CD4-positive, alpha-beta T cell (primary cell): ENCODE results near the gene TNFRSF21. TPM values are rescaled to one million over a fixed set of nuclear protein-coding genes. Genes with fewer than 3 reads are reported as not detected.

Experiments used
- ATAC-seq: fragments of 200-7000 bp; cut with Tn5 transposase; one replicate; pipeline ENCODE4 v1.10.0; 2022; ENCODE audit warnings: mild to moderate bottlenecking; ENCODE audit not compliant: poor library complexity
- CTCF ChIA-PET: fragments of 350-600 bp; sonication (Branson Sonifier 250); formaldehyde crosslinking; loops from one replicate; lab custom pipeline; 2021; ENCODE audit warnings: antibody characterized with exemption, inconsistent platforms; lab: Charles Lee
- POLR2A ChIA-PET: fragments of 350-600 bp; sonication (Branson Sonifier 250); formaldehyde crosslinking; loops from one replicate; lab custom pipeline; 2021; ENCODE audit warnings: antibody characterized with exemption, inconsistent platforms; lab: Charles Lee
- DNase-seq, 14 experiments: peaks; one replicate each; pipeline ENCODE4 v3.0.0-alpha.2; 2013 to 2020; ENCODE audit warnings: mixed read lengths in 2 of 14
- H3K27ac ChIP-seq, 2 donors: one replicate each; pipeline versions ENCODE4 v1.5.1 to v1.7.0; 2013; ENCODE audit warnings: low read length in 2 of 2, low read depth in 1 of 2, mild to moderate bottlenecking in 1 of 2
- H3K27me3 ChIP-seq, 2 experiments: 1 replicate in 1 of 2; 2 replicates in 1 of 2; pipeline versions ENCODE4 v1.6.1 to v1.7.0; 2013; ENCODE audit warnings: low read length in 2 of 2, control low read depth in 1 of 2, mild to moderate bottlenecking in 1 of 2, moderate library complexity in 1 of 2; ENCODE audit not compliant: insufficient read depth in 2 of 2, control insufficient read depth in 1 of 2
- H3K36me3 ChIP-seq: one replicate; pipeline ENCODE4 v1.6.1; 2013; ENCODE audit warnings: low read length, control low read depth; ENCODE audit not compliant: insufficient read depth
- H3K4me1 ChIP-seq: one replicate; pipeline ENCODE4 v1.6.1; 2013; ENCODE audit warnings: low read length, control low read depth; ENCODE audit not compliant: insufficient read depth
- H3K4me3 ChIP-seq: one replicate; pipeline ENCODE4 v1.5.1; 2013; ENCODE audit warnings: mild to moderate bottlenecking, low read length, moderate library complexity
- H3K9me3 ChIP-seq, 2 experiments: 1 replicate in 1 of 2; 2 replicates in 1 of 2; pipeline versions ENCODE4 v1.6.1 to v1.7.0; 2013; ENCODE audit warnings: low read length in 2 of 2, mild to moderate bottlenecking in 2 of 2, control low read depth in 1 of 2, moderate library complexity in 1 of 2; ENCODE audit not compliant: control insufficient read depth in 1 of 2, insufficient read depth in 1 of 2
- H3K27ac Mint-ChIP-seq: one replicate; pipeline ENCODE4 v1.8.0; 2020; ENCODE audit warnings: mixed read lengths
- H3K27me3 Mint-ChIP-seq: one replicate; pipeline ENCODE4 v1.8.0; 2021; ENCODE audit warnings: mixed read lengths
- H3K36me3 Mint-ChIP-seq: one replicate; pipeline ENCODE4 v1.8.0; 2021; ENCODE audit warnings: low read depth, mixed read lengths
- H3K4me1 Mint-ChIP-seq: one replicate; pipeline ENCODE4 v1.8.0; 2021; ENCODE audit warnings: low read depth, mixed read lengths
- H3K4me3 Mint-ChIP-seq: one replicate; pipeline ENCODE4 v1.8.0; 2020; ENCODE audit warnings: mild to moderate bottlenecking, mixed read lengths
- H3K9me3 Mint-ChIP-seq: one replicate; pipeline ENCODE4 v1.8.0; 2020; ENCODE audit warnings: mixed read lengths
- CTCF ChIP-seq: fragments of 200-600 bp; IDR thresholded peaks from one replicate; pipeline ENCODE4 v1.8.0; 2022; ENCODE audit warnings: antibody characterized with exemption, mild to moderate bottlenecking
- intact Hi-C, 2 experiments: fragments of 100-400 bp; cut with DNase I in 1 of 2; cut with micrococcal nuclease in 1 of 2; formaldehyde crosslinking; loops; one replicate each; pipeline versions ENCODE4 v1.15.1 to v1.9.0; 2023 to 2025; cut with DNase I, micrococcal nuclease
- total RNA-seq, 174 experiments: library from RNA in 2 of 174; stranded (reverse) in 2 of 174; gene quantifications; one replicate each; pipeline ENCODE4 v1.2.3 and lab custom pipeline; 2021 to 2026

The TNFRSF21 gene
- total RNA-seq, 2 experiments from 2014 or later, result 0.92 to 0.96 TPM

- ChIA-PET POLR2A (no interaction called here), CTCF (no interaction called here)
- no peaks in the 10 kb centered on the region for H3K4me1 Mint-ChIP-seq
- Histone ChIP-seq H3K9me3 (no peaks in the 10 kb centered on the region), H3K27me3 (peaks cover 8 to 27% of the 10 kb centered on the region in 2 experiments), H3K4me1 (peaks cover under 1% of the 10 kb centered on the region), H3K36me3 (no peaks in the 10 kb centered on the region), H3K4me3 (no peak overlapping the region), H3K27ac (no peak overlapping the region)
- no peaks in the 10 kb centered on the region for H3K36me3 Mint-ChIP-seq
- H3K27ac Mint-ChIP-seq, result no peak overlapping the region
- no peaks in the 10 kb centered on the region for H3K9me3 Mint-ChIP-seq
- DNase-seq (no peak), ATAC-seq (no peak)
- H3K4me3 Mint-ChIP-seq, result no peak overlapping the region
- H3K27me3 Mint-ChIP-seq, result peaks cover 43% of the 10 kb centered on the region
- no peak for TF ChIP-seq CTCF
- intact Hi-C loops, result no loop called here
Observed at GRCh38 chr6:47303342-47303741, 6.4 kb downstream of the TNFRSF21 start.

- ATAC-seq (no peak), DNase-seq (no peak)
- Mint-ChIP-seq H3K27me3 (peaks cover 30% of the 10 kb centered on the region), H3K4me1 (no peaks in the 10 kb centered on the region), H3K9me3 (no peaks in the 10 kb centered on the region), H3K27ac (no peak overlapping the region), H3K36me3 (no peaks in the 10 kb centered on the region), H3K4me3 (no peak overlapping the region)
- ChIA-PET CTCF (no interaction called here), POLR2A (no interaction called here)
- peaks cover 0 to 14% of the 10 kb centered on the region in 2 experiments for H3K27me3 ChIP-seq
- no peak overlapping the region for H3K27ac ChIP-seq
- TF ChIP-seq CTCF, result no peak
- no peaks in the 10 kb centered on the region for H3K4me1 ChIP-seq
- H3K4me3 ChIP-seq, result no peak overlapping the region
- no peaks in the 10 kb centered on the region for H3K36me3 ChIP-seq
- no peaks in the 10 kb centered on the region for H3K9me3 ChIP-seq
- intact Hi-C loops, result no loop called here
Observed at GRCh38 chr6:47302043-47302442, 7.7 kb downstream of the TNFRSF21 start.

- ChIA-PET CTCF (no interaction called here), POLR2A (no interaction called here)
- Mint-ChIP-seq H3K9me3 (no peaks in the 10 kb centered on the region), H3K36me3 (no peaks in the 10 kb centered on the region), H3K27me3 (peaks cover 26% of the 10 kb centered on the region), H3K4me3 (no peak overlapping the region), H3K4me1 (no peaks in the 10 kb centered on the region), H3K27ac (no peak overlapping the region)
- TF ChIP-seq CTCF, result no peak
- Histone ChIP-seq H3K27ac (no peak overlapping the region), H3K36me3 (no peaks in the 10 kb centered on the region), H3K4me3 (no peak overlapping the region), H3K27me3 (peaks cover 0 to 10% of the 10 kb centered on the region in 2 experiments), H3K9me3 (no peaks in the 10 kb centered on the region), H3K4me1 (no peaks in the 10 kb centered on the region)
- intact Hi-C loops, result no loop called here
- no peak for DNase-seq
- no peak for ATAC-seq
Observed at GRCh38 chr6:47301441-47301840, 8.3 kb downstream of the TNFRSF21 start.
